SK-N-SH (cell line): Measurements from ENCODE around the gene OXTR. TPM values are rescaled to one million over a fixed set of nuclear protein-coding genes. Genes with fewer than 3 reads are reported as not detected.

Source experiments
- CTCF ChIA-PET: fragments of 300-600, 350-600 bp; formaldehyde crosslinking; extraction: SDS; loops from one replicate; lab custom pipeline; 2021; lab: Yijun Ruan, JAX
- POLR2A ChIA-PET: fragments of 350-600 bp; sonication (Branson Sonifier 250); formaldehyde crosslinking; extraction: SDS; loops from one replicate; lab custom pipeline; 2020; ENCODE audit warnings: antibody characterized with exemption, inconsistent platforms; lab: Yijun Ruan, JAX
- DNase-seq: peaks from one replicate; pipeline ENCODE4 v3.0.0; 2012
- H2AFZ ChIP-seq: fragments of 200-600 bp; sonication (generic); 2 replicates; pipeline ENCODE4 v1.8.1; 2016; ENCODE audit warnings: antibody characterized with exemption, mild to moderate bottlenecking, low read depth
- H3F3A ChIP-seq: fragments of 200-600 bp; sonication (generic); replicated peaks from 2 replicates; pipeline ENCODE3; 2016; ENCODE audit warnings: antibody characterized with exemption, mild to moderate bottlenecking; ENCODE audit not compliant: insufficient read depth
- H3K27ac ChIP-seq, 2 experiments: fragments of 200-500 bp in 1 of 2; fragments of 200-600 bp in 1 of 2; sonication (Bioruptor generic) in 1 of 2; sonication (generic), shearing (Covaris generic) in 1 of 2; 2 replicates each; pipeline versions ENCODE4 v1.5.1 to v1.6.1; 2014 to 2016; ENCODE audit warnings: low read depth in 2 of 2, inconsistent platforms in 1 of 2, low read length in 1 of 2, mild to moderate bottlenecking in 1 of 2, mixed read lengths in 1 of 2
- H3K27me3 ChIP-seq: fragments of 200-600 bp; sonication (generic), shearing (Covaris generic); 2 replicates; pipeline ENCODE4 v1.6.1; 2016; ENCODE audit warnings: mixed run types; ENCODE audit not compliant: insufficient read depth
- H3K36me3 ChIP-seq, 2 experiments: fragments of 200-500 bp in 1 of 2; fragments of 200-600 bp in 1 of 2; sonication (Bioruptor generic) in 1 of 2; sonication (generic) in 1 of 2; replicated peaks in 1 of 2; 2 replicates each; pipeline versions ENCODE3 to v1.5.1; 2014 to 2016; ENCODE audit warnings: low read length in 1 of 2, mild to moderate bottlenecking in 1 of 2; ENCODE audit not compliant: insufficient read depth in 2 of 2, control insufficient read depth in 1 of 2
- H3K4me1 ChIP-seq, 2 experiments: fragments of 200-500 bp in 1 of 2; fragments of 200-600 bp in 1 of 2; sonication (Bioruptor generic) in 1 of 2; sonication (generic), shearing (Covaris generic) in 1 of 2; 2 replicates each; pipeline versions ENCODE4 v1.5.1 to v1.6.1; 2014 to 2016; ENCODE audit warnings: low read depth in 1 of 2, low read length in 1 of 2, mixed run types in 1 of 2; ENCODE audit not compliant: insufficient read depth in 2 of 2, control insufficient read depth in 1 of 2
- H3K4me2 ChIP-seq: fragments of 200-600 bp; sonication (generic), shearing (Covaris generic); 2 replicates; pipeline ENCODE4 v1.6.1; 2017; ENCODE audit warnings: mixed run types
- H3K4me3 ChIP-seq, 2 experiments: fragments of 200-500 bp in 1 of 2; fragments of 200-600 bp in 1 of 2; sonication (Bioruptor generic) in 1 of 2; sonication (generic), shearing (Covaris generic) in 1 of 2; 2 replicates each; pipeline versions ENCODE4 v1.5.1 to v1.8.1; 2014 to 2016; ENCODE audit warnings: low read depth in 2 of 2, inconsistent platforms in 1 of 2, low read length in 1 of 2, mild to moderate bottlenecking in 1 of 2, mixed read lengths in 1 of 2, moderate library complexity in 1 of 2
- H3K79me2 ChIP-seq: fragments of 200-600 bp; sonication (generic); 2 replicates; pipeline ENCODE4 v1.8.1; 2017; ENCODE audit warnings: mild to moderate bottlenecking; ENCODE audit not compliant: insufficient read depth
- H3K9ac ChIP-seq: fragments of 200-600 bp; sonication (generic); 2 replicates; pipeline ENCODE4 v1.6.1; 2017; ENCODE audit warnings: mixed run types
- H3K9me2 ChIP-seq: fragments of 200-600 bp; sonication (generic); 2 replicates; pipeline ENCODE4 v1.6.1; 2017; ENCODE audit warnings: mixed run types
- H3K9me3 ChIP-seq: fragments of 200-600 bp; sonication (generic); 2 replicates; pipeline ENCODE4 v1.6.1; 2017; ENCODE audit warnings: mixed run types, mild to moderate bottlenecking, moderate library complexity
- H4K20me1 ChIP-seq: fragments of 200-600 bp; sonication (generic); 2 replicates; pipeline ENCODE4 v1.6.1; 2017; ENCODE audit warnings: mild to moderate bottlenecking, mixed run types; ENCODE audit not compliant: insufficient read depth
- CTCF ChIP-seq: fragments of 200-600 bp; sonication (generic); IDR thresholded peaks from 2 replicates; pipeline ENCODE4 v1.6.1; 2017; ENCODE audit warnings: antibody characterized with exemption, mild to moderate bottlenecking, moderate library complexity
- EP300 ChIP-seq, 2 experiments: IDR thresholded peaks; 2 replicates each; pipeline versions ENCODE4 v1.4.0 to v1.6.1; 2012; ENCODE audit warnings: borderline replicate concordance in 1 of 2, low read depth in 1 of 2, low read length in 1 of 2
- FOXM1 ChIP-seq: IDR thresholded peaks from 2 replicates; pipeline ENCODE4 v1.4.0; 2012; ENCODE audit warnings: low read depth, mild to moderate bottlenecking
- IRF3 ChIP-seq: fragments of 150-350 bp; IDR thresholded peaks from 2 replicates; pipeline ENCODE4 v1.6.1; 2016; ENCODE audit warnings: mild to moderate bottlenecking, low read depth, low read length
- JUND ChIP-seq: IDR thresholded peaks from 2 replicates; pipeline ENCODE4 v1.4.0; 2012
- MAX ChIP-seq: IDR thresholded peaks from 2 replicates; pipeline ENCODE4 v1.4.0; 2012; ENCODE audit warnings: low read depth
- MEF2A ChIP-seq: IDR thresholded peaks from 2 replicates; pipeline ENCODE4 v1.4.0; 2012; ENCODE audit warnings: low read depth, borderline replicate concordance
- MXI1 ChIP-seq: IDR thresholded peaks from 2 replicates; pipeline ENCODE4 v1.6.1; 2012; ENCODE audit warnings: mild to moderate bottlenecking, low read depth, low read length, improper control_type of control experiment
- NRF1 ChIP-seq: IDR thresholded peaks from 2 replicates; pipeline ENCODE4 v1.6.1; 2012; ENCODE audit warnings: low read depth, mild to moderate bottlenecking, low read length
- RFX5 ChIP-seq: IDR thresholded peaks from 2 replicates; pipeline ENCODE4 v1.6.1; 2012; ENCODE audit warnings: mild to moderate bottlenecking, improper control_type of control experiment, low read length
- RXRA ChIP-seq: IDR thresholded peaks from 2 replicates; pipeline ENCODE4 v1.4.0; 2012; ENCODE audit warnings: low read depth, mild to moderate bottlenecking, borderline replicate concordance
- TAF1 ChIP-seq: IDR thresholded peaks from 2 replicates; pipeline ENCODE4 v1.6.1; 2012; ENCODE audit warnings: low read depth, mild to moderate bottlenecking, low read length, moderate library complexity, borderline replicate concordance
- USF2 ChIP-seq: fragments of 150-350 bp; IDR thresholded peaks from 2 replicates; pipeline ENCODE4 v1.6.1; 2017; ENCODE audit warnings: antibody characterized with exemption, low read length, low read depth, borderline replicate concordance
- YY1 ChIP-seq: IDR thresholded peaks from 2 replicates; pipeline ENCODE4 v1.4.0; 2012; ENCODE audit warnings: low read depth, mild to moderate bottlenecking
- WGBS: methylation state at CpG from one replicate; pipeline ENCODE4 v1.1.6; 2017; ENCODE audit warnings: low lambda C conversion rate; 5-methylcytosine and 5-hydroxymethylcytosine counted together
- polyA plus RNA-seq, 3 experiments: library from polyadenylated mRNA; depleted of rRNA; stranded (reverse); fragments of >200 nt; gene quantifications; 2 replicates each; pipeline ENCODE4 v1.2.3, GENCODE V29; 2012

Gene OXTR
- polyA plus RNA-seq, 1 of the 3 experiments (the other 2 are of a cell fraction), result 1.8 TPM

GRCh38 chr3:8776406-8776805 is 7.0 kb upstream of the OXTR start:
- Histone ChIP-seq H3K27ac (peak overlapping the region in 1 of 2 experiments; percentile 73; a peak in 2 of 4 replicates), H3K9ac (peak overlapping the region; percentile 41; the same call in 1 of the 2 replicates), H2AFZ (no peak overlapping the region; the same call in 1 of the 2 replicates), H3K9me3 (no peaks in the 10 kb centered on the region), H3K4me3 (no peak overlapping the region), H3K4me1 (peaks cover 0 to 11% of the 10 kb centered on the region in 2 experiments; a peak in 1 of 4 replicates), H3K79me2 (no peaks in the 10 kb centered on the region), H3K4me2 (no peak overlapping the region), H3K36me3 (no peaks in the 10 kb centered on the region), H3F3A (peaks cover 8% of the 10 kb centered on the region), H4K20me1 (no peaks in the 10 kb centered on the region), H3K9me2 (no peaks in the 10 kb centered on the region), H3K27me3 (no peaks in the 10 kb centered on the region)
- WGBS, result 50% methylated on average over 4 of the region's 4 CpGs
- no peak for DNase-seq
- TF ChIP-seq RXRA (0 out of 2 replicates have a peak, but pooled peaks have one; percentile 10), MXI1 (no peak)
- POLR2A ChIA-PET, result no interaction called here
- CTCF ChIA-PET, result interaction anchor here (0.7 to 6.1 kb wide), 4 partner anchors 7 to 209 kb away, joined by 3 to 53 read pairs (median 4); partner anchors contain the start of gene OXTR

- Histone ChIP-seq H3K79me2 (no peaks in the 10 kb centered on the region), H3K27ac (peak overlapping the region in 1 of 2 experiments; percentile 73; a peak in 2 of 4 replicates), H3F3A (peaks cover 8% of the 10 kb centered on the region), H3K4me1 (peaks cover 0 to 11% of the 10 kb centered on the region in 2 experiments; a peak in 1 of 4 replicates), H3K27me3 (no peaks in the 10 kb centered on the region), H3K36me3 (no peaks in the 10 kb centered on the region), H3K9me3 (no peaks in the 10 kb centered on the region), H2AFZ (no peak overlapping the region), H4K20me1 (no peaks in the 10 kb centered on the region), H3K9ac (no peak overlapping the region), H3K4me2 (no peak overlapping the region), H3K4me3 (no peak overlapping the region), H3K9me2 (no peaks in the 10 kb centered on the region)
- 93% methylated on average over 6 of the region's 6 CpGs for WGBS
- TF ChIP-seq MEF2A (no peak), RFX5 (no peak), IRF3 (no peak), USF2 (no peak), TAF1 (no peak), MAX (no peak), JUND (no peak), FOXM1 (no peak), CTCF (no peak), NRF1 (no peak), EP300 (IDR thresholded peaks at IDR 0.05; ENCODE audit: borderline replicate concordance in 1 of 2, low read depth in 1 of 2, low read length in 1 of 2) (no peak), YY1 (no peak)
- CTCF ChIA-PET, result no interaction called here
- no peak for DNase-seq
- POLR2A ChIA-PET, result no interaction called here
Measured at GRCh38 chr3:8775602-8776001, 6.2 kb upstream of the OXTR start.
